GM12873 (cell line): ENCODE data around the gene PLPP3.

ENCODE experiments used
- TF ChIP-seq, protein P1 (sequence below): IDR thresholded peaks from 2 replicates; pipeline ENCODE4 v1.5.1; 2012; ENCODE audit warnings: low read depth, mild to moderate bottlenecking, moderate library complexity, low read length, control low read depth; ENCODE audit not compliant: insufficient read depth; ENCODE audit errors: missing control alignments

Gene PLPP3

DNA sequence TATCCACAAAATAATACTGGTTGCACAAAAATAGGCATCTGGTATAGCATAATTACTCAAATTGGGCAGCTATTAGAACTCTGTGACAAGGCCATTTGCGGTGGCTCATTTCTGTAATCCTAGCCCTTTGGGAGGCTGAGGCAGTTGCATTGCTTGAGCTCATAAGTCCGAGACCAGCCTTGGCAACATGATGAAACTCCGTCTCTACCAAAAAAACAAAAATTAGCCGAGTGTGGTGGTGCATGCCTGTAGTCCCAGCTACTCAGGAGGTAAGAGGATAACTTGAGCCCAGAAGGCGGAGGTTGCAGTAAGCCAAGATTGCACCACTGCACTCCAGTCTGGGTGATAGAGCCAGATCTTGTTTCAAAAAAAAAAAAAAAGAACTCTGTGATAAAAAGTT lies 36.7 kb downstream of the PLPP3 start:
- TF ChIP-seq, protein P1, sequence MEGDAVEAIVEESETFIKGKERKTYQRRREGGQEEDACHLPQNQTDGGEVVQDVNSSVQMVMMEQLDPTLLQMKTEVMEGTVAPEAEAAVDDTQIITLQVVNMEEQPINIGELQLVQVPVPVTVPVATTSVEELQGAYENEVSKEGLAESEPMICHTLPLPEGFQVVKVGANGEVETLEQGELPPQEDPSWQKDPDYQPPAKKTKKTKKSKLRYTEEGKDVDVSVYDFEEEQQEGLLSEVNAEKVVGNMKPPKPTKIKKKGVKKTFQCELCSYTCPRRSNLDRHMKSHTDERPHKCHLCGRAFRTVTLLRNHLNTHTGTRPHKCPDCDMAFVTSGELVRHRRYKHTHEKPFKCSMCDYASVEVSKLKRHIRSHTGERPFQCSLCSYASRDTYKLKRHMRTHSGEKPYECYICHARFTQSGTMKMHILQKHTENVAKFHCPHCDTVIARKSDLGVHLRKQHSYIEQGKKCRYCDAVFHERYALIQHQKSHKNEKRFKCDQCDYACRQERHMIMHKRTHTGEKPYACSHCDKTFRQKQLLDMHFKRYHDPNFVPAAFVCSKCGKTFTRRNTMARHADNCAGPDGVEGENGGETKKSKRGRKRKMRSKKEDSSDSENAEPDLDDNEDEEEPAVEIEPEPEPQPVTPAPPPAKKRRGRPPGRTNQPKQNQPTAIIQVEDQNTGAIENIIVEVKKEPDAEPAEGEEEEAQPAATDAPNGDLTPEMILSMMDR, result no peak

DNA sequence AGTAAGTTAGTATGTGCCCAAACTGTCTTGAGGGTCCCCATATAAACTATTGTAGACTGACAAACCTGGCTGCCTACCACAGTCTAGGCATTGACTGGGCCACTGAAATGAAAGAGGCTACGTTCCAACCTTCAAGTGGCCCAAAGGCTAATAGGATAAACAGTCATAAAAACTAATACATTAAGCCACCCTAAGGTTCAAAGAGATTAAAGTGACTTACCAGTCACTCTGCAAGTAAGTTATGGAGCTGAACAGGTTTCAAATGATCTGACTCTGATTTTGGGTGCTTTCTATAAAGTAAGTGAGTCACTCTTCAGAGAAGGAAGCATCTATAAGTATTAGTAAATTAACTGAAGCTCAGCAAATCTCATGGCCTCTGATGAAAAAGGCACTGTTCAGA lies 38.0 kb downstream of the PLPP3 start:
- TF ChIP-seq, protein P1, result no peak

DNA sequence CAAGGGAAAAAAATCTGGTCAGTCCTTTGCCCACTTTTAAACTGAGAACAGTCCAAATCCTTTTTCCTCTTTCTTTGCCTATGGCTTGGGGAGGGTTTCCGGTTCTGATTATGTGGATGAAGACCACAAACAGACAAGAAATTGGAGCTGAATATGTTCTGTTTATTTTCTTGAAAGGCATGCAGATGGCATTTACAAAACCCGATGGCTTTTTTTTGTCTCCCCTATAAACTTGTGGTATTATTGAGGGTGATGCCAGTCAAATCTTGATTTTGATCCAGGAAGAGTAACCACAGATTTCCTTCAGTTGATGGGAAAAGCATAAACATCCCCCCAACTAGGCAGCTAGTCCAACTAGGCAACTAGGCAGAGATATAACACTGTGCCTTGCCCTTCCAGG lies 38.9 kb downstream of the PLPP3 start:
- TF ChIP-seq, protein P1, result no peak

DNA sequence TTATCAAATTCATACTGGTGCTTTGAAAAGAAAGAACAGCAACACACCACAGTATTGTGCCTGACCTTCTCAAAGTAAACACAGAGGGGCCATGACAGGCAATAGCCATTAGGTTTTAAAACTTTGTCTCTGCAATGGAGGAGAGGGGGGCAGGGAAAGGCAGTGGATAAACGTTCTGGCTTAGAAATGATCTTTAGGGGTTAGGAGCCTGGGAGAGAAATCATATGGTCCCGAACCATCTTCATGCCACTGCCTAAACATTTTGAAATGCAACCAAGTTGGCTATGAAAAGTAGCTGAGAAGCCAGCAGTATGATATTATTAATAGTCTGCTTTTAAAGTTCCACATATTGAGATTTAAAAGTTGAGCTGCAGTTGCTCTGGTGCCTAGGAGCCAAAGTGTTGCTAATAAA lies 39.8 kb downstream of the PLPP3 start:
- TF ChIP-seq, protein P1, result no peak

DNA sequence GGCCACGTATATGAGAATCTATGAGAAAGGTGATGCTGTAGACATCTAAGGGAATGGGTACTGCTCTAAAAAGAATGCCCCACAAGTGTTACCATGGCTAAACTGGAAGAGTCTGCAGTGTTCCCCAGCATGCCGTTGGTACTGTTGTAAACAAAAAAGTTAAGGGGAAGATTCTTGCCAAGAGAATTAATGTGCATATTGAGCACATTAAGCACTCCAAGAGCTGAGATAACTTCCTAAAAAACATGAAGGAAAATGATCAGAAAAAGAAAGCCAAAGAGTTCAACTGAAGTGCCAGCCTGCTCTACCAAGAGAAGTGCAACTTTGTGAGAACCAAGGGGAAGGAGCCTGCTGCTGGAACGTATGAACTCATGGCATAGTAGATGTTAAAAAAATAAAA lies 40.8 kb downstream of the PLPP3 start:
- TF ChIP-seq, protein P1, result no peak

DNA sequence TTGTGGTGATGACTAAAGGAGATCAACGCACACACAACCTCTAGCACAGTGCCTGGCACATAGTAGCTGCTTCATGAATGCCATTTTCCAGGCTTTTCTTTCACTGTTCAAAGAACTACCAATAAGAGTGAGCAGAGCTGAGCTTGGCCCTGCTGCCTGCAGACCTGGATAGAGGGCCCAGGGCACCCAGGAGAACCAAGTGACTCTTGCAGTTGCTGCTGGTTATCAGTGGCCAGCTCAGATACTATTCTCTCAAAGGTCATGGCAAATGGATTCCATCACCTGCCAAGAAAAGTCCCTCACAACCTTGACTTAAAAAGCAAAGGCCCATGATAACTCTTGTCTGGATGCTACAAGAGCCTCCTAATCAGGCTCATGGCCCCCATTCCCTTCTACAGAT lies 41.7 kb downstream of the PLPP3 start:
- TF ChIP-seq, protein P1, result no peak

DNA sequence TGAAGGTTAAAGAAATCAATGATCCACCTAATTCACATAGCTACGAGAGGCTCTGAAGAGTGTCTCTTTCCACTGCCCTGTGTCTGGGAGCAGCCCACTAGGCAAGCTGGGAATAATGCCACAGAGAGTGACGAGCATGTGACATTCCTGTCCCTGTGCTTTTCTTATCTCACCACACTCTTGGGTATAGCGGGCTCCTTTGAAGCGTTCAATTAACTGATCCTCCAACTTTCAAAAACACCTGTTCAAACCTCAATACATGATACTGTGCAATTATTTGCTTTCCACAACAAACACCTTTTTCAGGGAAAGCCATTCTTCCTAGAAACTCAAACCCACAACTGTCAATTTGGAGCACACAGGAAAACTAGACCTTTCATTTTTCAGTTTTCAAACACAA lies 43.4 kb downstream of the PLPP3 start:
- TF ChIP-seq, protein P1, result no peak
